ENCODE measurements around the gene PRF1. TPM values are rescaled to one million over a fixed set of nuclear protein-coding genes. Genes with fewer than 3 reads are reported as not detected.

Gene PRF1
- polyA plus RNA-seq, 1 donor (not counting 4 experiments of a cell fraction or from before 2014, with no cell fraction given): not detected

GRCh38 chr10:70621503-70622078 is 19.1 kb upstream of the PRF1 start:
- H3K4me2 ChIP-seq (ENCODE audit: control insufficient read depth, extremely low read depth, insufficient read depth, low read depth, low read length): no peak overlapping the region
- TF ChIP-seq EZH2 (IDR thresholded peaks at IDR 0.05; ENCODE audit: low read length) (no peak), CTCF (optimal IDR thresholded peaks at IDR 0.05 in 1 of 3, IDR thresholded peaks at IDR 0.05 in 1 of 3, conservative IDR thresholded peaks at IDR 0.05 in 1 of 3; ENCODE audit: extremely low read depth in 1 of 3, insufficient read depth in 2 of 3, low read length in 3 of 3) (no peak)
- H3K9ac ChIP-seq (ENCODE audit: control insufficient read depth, extremely low read depth, insufficient read depth, low read length): no peak overlapping the region
- dilution Hi-C loops (cut with MboI; ENCODE audit: extremely low pct_ligation_motif_present, low sequenced_read_pairs): no loop called here
- H4K20me1 ChIP-seq (ENCODE audit: control insufficient read depth, extremely low read depth, insufficient read depth, low read length): no peaks in the 10 kb centered on the region
- H3K4me1 ChIP-seq (ENCODE audit: control insufficient read depth, extremely low read depth, insufficient read depth, low read length): peaks cover 2% of the 10 kb centered on the region
- DNase-seq (ENCODE audit: low read depth, low spot score) (no peak), FAIRE-seq (no peak)
- no peaks in the 10 kb centered on the region for H3K36me3 ChIP-seq (ENCODE audit: control insufficient read depth in 2 of 2, extremely low read depth in 1 of 2, insufficient read depth in 2 of 2, low read length in 2 of 2)
- H3K9me3 ChIP-seq (ENCODE audit: control insufficient read depth, low read depth, low read length): peaks cover 4% of the 10 kb centered on the region
- H2AFZ ChIP-seq (ENCODE audit: control insufficient read depth, low read length): no peak overlapping the region
- H3K9me1 ChIP-seq (ENCODE audit: control insufficient read depth, extremely low read depth, insufficient read depth, low read length): no peaks in the 10 kb centered on the region
- H3K27me3 ChIP-seq (ENCODE audit: control insufficient read depth, extremely low read depth, insufficient read depth, low read length): no peaks in the 10 kb centered on the region
- H3K79me2 ChIP-seq (ENCODE audit: control insufficient read depth, insufficient read depth, low read length): no peaks in the 10 kb centered on the region
- H3K27ac ChIP-seq (ENCODE audit: control insufficient read depth, insufficient read depth, low read length): no peak overlapping the region
- H3K4me3 ChIP-seq (ENCODE audit: control insufficient read depth in 2 of 3, extremely low read depth in 1 of 3, insufficient read depth in 2 of 3, low read depth in 1 of 3, low read length in 3 of 3): no peak overlapping the region

GRCh38 chr10:70620020-70620289 is 17.4 kb upstream of the PRF1 start:
- H3K27me3 ChIP-seq (ENCODE audit: control insufficient read depth, extremely low read depth, insufficient read depth, low read length): no peaks in the 10 kb centered on the region
- H3K4me2 ChIP-seq (ENCODE audit: control insufficient read depth, extremely low read depth, insufficient read depth, low read depth, low read length): no peak overlapping the region
- H3K79me2 ChIP-seq (ENCODE audit: control insufficient read depth, insufficient read depth, low read length): no peaks in the 10 kb centered on the region
- H3K27ac ChIP-seq (ENCODE audit: control insufficient read depth, insufficient read depth, low read length): no peak overlapping the region
- no peaks in the 10 kb centered on the region for H3K36me3 ChIP-seq (ENCODE audit: control insufficient read depth in 2 of 2, extremely low read depth in 1 of 2, insufficient read depth in 2 of 2, low read length in 2 of 2)
- no peak overlapping the region for H3K4me3 ChIP-seq (ENCODE audit: control insufficient read depth in 2 of 3, extremely low read depth in 1 of 3, insufficient read depth in 2 of 3, low read depth in 1 of 3, low read length in 3 of 3)
- H3K4me1 ChIP-seq (ENCODE audit: control insufficient read depth, extremely low read depth, insufficient read depth, low read length): peaks cover 6% of the 10 kb centered on the region
- peaks cover 4% of the 10 kb centered on the region for H3K9me3 ChIP-seq (ENCODE audit: control insufficient read depth, low read depth, low read length)
- no peak overlapping the region for H2AFZ ChIP-seq (ENCODE audit: control insufficient read depth, low read length)
- no peak overlapping the region for H3K9ac ChIP-seq (ENCODE audit: control insufficient read depth, extremely low read depth, insufficient read depth, low read length)
- H4K20me1 ChIP-seq (ENCODE audit: control insufficient read depth, extremely low read depth, insufficient read depth, low read length): no peaks in the 10 kb centered on the region
- TF ChIP-seq CTCF (optimal IDR thresholded peaks at IDR 0.05 in 1 of 3, IDR thresholded peaks at IDR 0.05 in 1 of 3, conservative IDR thresholded peaks at IDR 0.05 in 1 of 3; ENCODE audit: extremely low read depth in 1 of 3, insufficient read depth in 2 of 3, low read length in 3 of 3) (no peak), EZH2 (IDR thresholded peaks at IDR 0.05; ENCODE audit: low read length) (no peak)
- dilution Hi-C loops (cut with MboI; ENCODE audit: extremely low pct_ligation_motif_present, low sequenced_read_pairs): no loop called here
- DNase-seq (ENCODE audit: low read depth, low spot score) (no peak), FAIRE-seq (no peak)
- no peaks in the 10 kb centered on the region for H3K9me1 ChIP-seq (ENCODE audit: control insufficient read depth, extremely low read depth, insufficient read depth, low read length)

All from keratinocyte (primary cell).